ENCODE measurements around the gene NOM1. TPM values are rescaled to one million over a fixed set of nuclear protein-coding genes. Genes with fewer than 3 reads are reported as not detected.
"Not testable (repeated sequence)": the region's sequence is repeated elsewhere in the genome, so short reads cannot be mapped to it uniquely, and the experiment has no call there.

NOM1 gene
- 27.6 and 28.8 TPM in 2 replicates for total RNA-seq (2014; rRNA removed; shearing (Covaris generic))

GRCh38 chr7:156949541-156950380 lies at the start of gene NOM1:
Gene NOM1, plus strand, starts transcription at chr7:156949712. Its CDS starts 26 bp downstream, at chr7:156949738.
- peak; percentile 84 for DNase-seq (ENCODE audit: low spot score)

- not testable (repeated sequence) for DNase-seq (ENCODE audit: low spot score)
Measured at GRCh38 chr7:156900093-156900492, 49.4 kb upstream of the NOM1 start.

- DNase-seq (ENCODE audit: low spot score): peak; percentile 19
Measured at GRCh38 chr7:156903232-156903909, 46.1 kb upstream of the NOM1 start.

GRCh38 chr7:156906200-156906649 lies 43.3 kb upstream of the NOM1 start:
- no peak for DNase-seq (ENCODE audit: low spot score)

- DNase-seq (ENCODE audit: low spot score): no peak
Measured at GRCh38 chr7:156907656-156908055, 41.9 kb upstream of the NOM1 start.

GRCh38 chr7:156909574-156910252 lies 39.8 kb upstream of the NOM1 start:
- not testable (repeated sequence) for DNase-seq (ENCODE audit: low spot score)

GRCh38 chr7:156918635-156919034 lies 30.9 kb upstream of the NOM1 start:
- no peak for DNase-seq (ENCODE audit: low spot score)

- DNase-seq (ENCODE audit: low spot score): no peak
Measured at GRCh38 chr7:156919132-156919713, 30.3 kb upstream of the NOM1 start.

GRCh38 chr7:156920076-156920475 lies 29.4 kb upstream of the NOM1 start:
- DNase-seq (ENCODE audit: low spot score): no peak

GRCh38 chr7:156920487-156921373 lies 28.8 kb upstream of the NOM1 start:
- DNase-seq (ENCODE audit: low spot score): not testable (repeated sequence)

GRCh38 chr7:156922304-156922703 lies 27.2 kb upstream of the NOM1 start:
- DNase-seq (ENCODE audit: low spot score): not testable (repeated sequence)

GRCh38 chr7:156925821-156926220 lies 23.7 kb upstream of the NOM1 start:
- DNase-seq (ENCODE audit: low spot score): not testable (repeated sequence)

- DNase-seq (ENCODE audit: low spot score): no peak
Measured at GRCh38 chr7:156927571-156928405, 21.7 kb upstream of the NOM1 start.

GRCh38 chr7:156928406-156928747 lies 21.1 kb upstream of the NOM1 start:
- no peak for DNase-seq (ENCODE audit: low spot score)

GRCh38 chr7:156929789-156930539 lies 19.5 kb upstream of the NOM1 start:
- no peak for DNase-seq (ENCODE audit: low spot score)

- no peak for DNase-seq (ENCODE audit: low spot score)
Measured at GRCh38 chr7:156932006-156932405, 17.5 kb upstream of the NOM1 start.

- DNase-seq (ENCODE audit: low spot score): no peak
Measured at GRCh38 chr7:156935250-156935649, 14.3 kb upstream of the NOM1 start.

GRCh38 chr7:156936766-156937165 lies 12.7 kb upstream of the NOM1 start:
- not testable (repeated sequence) for DNase-seq (ENCODE audit: low spot score)
